ENCODE results near the gene C2CD5. TPM values are rescaled to one million over a fixed set of nuclear protein-coding genes. Genes with fewer than 3 reads are reported as not detected.

Gene C2CD5
- total RNA-seq, 1 donor from 2014 or later: 47.1 TPM

DNA sequence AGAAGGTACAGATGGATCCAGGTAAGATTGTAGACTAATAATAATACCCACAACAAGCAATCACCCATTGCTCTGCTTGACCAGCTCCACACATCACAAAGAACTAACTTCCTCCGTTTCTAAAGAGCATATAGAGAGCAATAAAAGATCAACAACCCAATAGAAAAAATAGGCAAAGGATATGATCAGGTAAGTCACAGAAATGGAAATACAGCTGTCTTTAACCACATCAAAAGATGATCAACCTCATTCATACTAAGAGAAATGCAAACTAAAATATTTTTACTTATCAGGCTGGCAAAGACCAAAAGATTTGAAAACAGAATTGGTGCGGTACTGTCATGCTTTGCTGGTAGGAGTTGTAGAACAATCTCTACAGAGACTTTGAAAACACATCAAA is 8.9 kb downstream of the C2CD5 start:
- Mint-ChIP-seq H3K27me3 (ENCODE audit: low read depth) (no peaks in the 10 kb centered on the region), H3K9me3 (peaks cover 6% of the 10 kb centered on the region), H3K4me3 (no peak overlapping the region), H3K4me1 (peaks cover 17% of the 10 kb centered on the region), H3K36me3 (ENCODE audit: low read depth) (peaks cover 43% of the 10 kb centered on the region), H3K27ac (ENCODE audit: unreplicated experiment) (no peak overlapping the region)
- TF ChIP-seq, protein P1, sequence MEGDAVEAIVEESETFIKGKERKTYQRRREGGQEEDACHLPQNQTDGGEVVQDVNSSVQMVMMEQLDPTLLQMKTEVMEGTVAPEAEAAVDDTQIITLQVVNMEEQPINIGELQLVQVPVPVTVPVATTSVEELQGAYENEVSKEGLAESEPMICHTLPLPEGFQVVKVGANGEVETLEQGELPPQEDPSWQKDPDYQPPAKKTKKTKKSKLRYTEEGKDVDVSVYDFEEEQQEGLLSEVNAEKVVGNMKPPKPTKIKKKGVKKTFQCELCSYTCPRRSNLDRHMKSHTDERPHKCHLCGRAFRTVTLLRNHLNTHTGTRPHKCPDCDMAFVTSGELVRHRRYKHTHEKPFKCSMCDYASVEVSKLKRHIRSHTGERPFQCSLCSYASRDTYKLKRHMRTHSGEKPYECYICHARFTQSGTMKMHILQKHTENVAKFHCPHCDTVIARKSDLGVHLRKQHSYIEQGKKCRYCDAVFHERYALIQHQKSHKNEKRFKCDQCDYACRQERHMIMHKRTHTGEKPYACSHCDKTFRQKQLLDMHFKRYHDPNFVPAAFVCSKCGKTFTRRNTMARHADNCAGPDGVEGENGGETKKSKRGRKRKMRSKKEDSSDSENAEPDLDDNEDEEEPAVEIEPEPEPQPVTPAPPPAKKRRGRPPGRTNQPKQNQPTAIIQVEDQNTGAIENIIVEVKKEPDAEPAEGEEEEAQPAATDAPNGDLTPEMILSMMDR (conservative IDR thresholded peaks at IDR 0.05): no peak
- DNase-seq (ENCODE audit: low read depth, low spot score): no peak

DNA sequence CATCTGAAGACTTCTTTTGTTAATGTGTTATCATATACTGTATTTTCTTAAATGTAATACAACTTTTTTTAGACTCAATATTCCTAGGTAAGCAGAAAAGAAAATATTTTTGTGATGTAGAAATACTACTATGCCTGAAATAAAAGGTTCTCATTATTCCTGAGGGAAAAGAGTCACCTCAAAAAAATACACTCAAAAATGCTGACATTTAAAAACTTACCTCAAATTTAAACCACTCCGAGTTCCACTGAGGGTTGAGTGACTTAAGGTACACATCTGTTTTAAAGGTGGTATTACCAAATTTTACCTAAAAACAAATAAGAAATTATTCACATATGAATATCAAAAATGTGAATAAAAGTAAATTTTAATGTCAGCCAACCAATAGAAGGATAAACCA is 9.3 kb downstream of the C2CD5 start:
- Mint-ChIP-seq H3K27me3 (ENCODE audit: low read depth) (no peaks in the 10 kb centered on the region), H3K9me3 (peaks cover 6% of the 10 kb centered on the region), H3K4me1 (peaks cover 17% of the 10 kb centered on the region), H3K4me3 (no peak overlapping the region), H3K36me3 (ENCODE audit: low read depth) (peaks cover 40% of the 10 kb centered on the region), H3K27ac (ENCODE audit: unreplicated experiment) (no peak overlapping the region)
- TF ChIP-seq, protein P1 (conservative IDR thresholded peaks at IDR 0.05): no peak
- no peak for DNase-seq (ENCODE audit: low read depth, low spot score)

DNA sequence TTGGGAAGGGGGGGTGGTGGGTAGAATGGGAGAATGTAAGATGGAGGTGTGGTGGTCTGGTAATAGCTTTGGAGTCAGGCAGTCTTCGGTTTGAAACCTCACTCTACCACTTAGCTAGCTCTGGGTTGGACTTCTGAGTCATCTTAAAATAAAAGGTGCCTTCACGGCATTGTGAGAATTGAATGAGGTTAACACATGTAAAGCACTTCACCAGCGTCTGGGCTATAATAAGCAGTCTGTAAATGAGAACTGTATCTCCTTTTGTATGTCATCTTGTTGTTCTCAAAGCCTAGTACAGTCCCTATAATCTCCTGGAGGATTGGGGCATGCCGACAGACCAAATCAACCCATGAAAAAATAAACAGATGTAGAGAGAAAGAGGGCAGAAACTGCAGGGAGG is 11.2 kb downstream of the C2CD5 start:
- TF ChIP-seq, protein P1 (conservative IDR thresholded peaks at IDR 0.05): no peak
- H3K27ac Mint-ChIP-seq (ENCODE audit: unreplicated experiment): no peak overlapping the region

DNA sequence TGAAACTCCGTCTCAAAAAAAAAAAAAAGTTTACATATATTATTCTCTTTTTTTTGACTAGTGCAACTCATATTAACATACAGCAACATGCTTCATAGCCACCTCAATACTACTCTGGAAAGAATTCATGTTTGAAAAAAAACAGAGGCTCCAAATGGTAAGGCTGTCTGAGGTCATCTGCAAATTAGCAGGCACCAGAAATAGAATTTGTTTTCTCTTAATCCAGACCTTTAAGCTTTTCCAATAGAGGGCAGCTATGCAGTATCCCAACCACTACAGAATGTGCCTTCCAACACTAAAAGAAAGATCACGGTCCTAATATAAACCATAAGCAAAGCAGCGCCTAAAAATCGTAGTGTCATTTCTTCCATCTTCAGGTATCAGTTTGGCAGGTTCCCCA is 12.0 kb downstream of the C2CD5 start:
- TF ChIP-seq, protein P1 (conservative IDR thresholded peaks at IDR 0.05): no peak
- Mint-ChIP-seq H3K27ac (ENCODE audit: unreplicated experiment) (no peak overlapping the region), H3K27me3 (ENCODE audit: low read depth) (no peaks in the 10 kb centered on the region), H3K9me3 (peaks cover 6% of the 10 kb centered on the region), H3K4me3 (no peak overlapping the region), H3K4me1 (no peaks in the 10 kb centered on the region), H3K36me3 (ENCODE audit: low read depth) (peaks cover 29% of the 10 kb centered on the region)
- no peak for DNase-seq (ENCODE audit: low read depth, low spot score)

More for the DNA sequence above, 11.2 kb downstream of the C2CD5 start:
- Mint-ChIP-seq H3K4me1 (peaks cover 4% of the 10 kb centered on the region), H3K27me3 (ENCODE audit: low read depth) (no peaks in the 10 kb centered on the region), H3K9me3 (peaks cover 6% of the 10 kb centered on the region), H3K36me3 (ENCODE audit: low read depth) (peaks cover 29% of the 10 kb centered on the region), H3K4me3 (no peak overlapping the region)
- DNase-seq (ENCODE audit: low read depth, low spot score): no peak

DNA sequence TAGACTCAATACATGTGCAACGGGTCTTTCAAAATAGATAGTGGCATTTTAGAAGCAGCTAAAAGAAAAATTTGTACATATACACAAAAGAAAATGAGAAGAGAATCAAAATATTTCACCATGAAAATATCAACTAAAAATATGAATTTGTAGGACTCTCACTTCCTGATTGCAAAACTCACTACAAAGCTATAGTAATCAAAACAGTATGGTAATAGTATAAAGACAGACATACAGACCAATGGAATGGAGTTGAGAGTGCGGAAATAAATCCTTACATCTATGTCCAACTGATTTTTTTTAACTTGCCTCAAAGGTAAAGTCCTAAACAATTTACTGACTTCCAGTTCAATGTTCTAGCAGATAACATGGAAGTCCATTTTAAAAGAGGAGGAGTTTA is 13.1 kb downstream of the C2CD5 start:
- H3K4me1 Mint-ChIP-seq: no peaks in the 10 kb centered on the region
- H3K9me3 Mint-ChIP-seq: peaks cover 6% of the 10 kb centered on the region
- H3K27ac Mint-ChIP-seq (ENCODE audit: unreplicated experiment): no peak overlapping the region
- H3K36me3 Mint-ChIP-seq (ENCODE audit: low read depth): peaks cover 29% of the 10 kb centered on the region
- no peaks in the 10 kb centered on the region for H3K27me3 Mint-ChIP-seq (ENCODE audit: low read depth)
- no peak for DNase-seq (ENCODE audit: low read depth, low spot score)
- TF ChIP-seq, protein P1 (conservative IDR thresholded peaks at IDR 0.05): no peak
- H3K4me3 Mint-ChIP-seq: no peak overlapping the region

Data from neural crest cell (in vitro differentiated cells).